ENCODE measurements around the gene GSPT1. TPM values are rescaled to one million over a fixed set of nuclear protein-coding genes. Genes with fewer than 3 reads are reported as not detected.
"Not testable (repeated sequence)": the region's sequence is repeated elsewhere in the genome, so short reads cannot be mapped to it uniquely, and the experiment has no call there.

The GSPT1 gene
- total and polyA plus RNA-seq, 9 donors = 21.1 to 99.3 (median 74.8) TPM

DNA sequence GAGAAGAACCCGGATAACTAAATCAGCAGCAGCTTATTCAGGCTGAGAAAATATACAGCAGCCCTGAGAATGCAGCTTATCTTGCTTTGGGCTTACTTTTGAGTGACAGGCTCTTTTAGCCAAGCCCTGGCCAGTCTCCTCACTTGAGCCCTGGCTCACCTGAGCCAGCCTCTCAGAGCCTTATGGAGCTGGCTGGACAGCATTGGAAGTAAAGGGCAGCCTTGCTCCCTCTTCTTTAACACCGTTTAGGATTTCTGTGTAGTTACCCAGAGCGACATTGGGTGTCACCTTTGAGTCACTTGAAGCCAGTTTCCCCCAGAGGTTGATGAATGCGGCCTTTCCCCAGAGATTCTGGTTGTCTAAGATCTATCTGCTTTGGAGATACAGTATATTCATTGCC, 33.8 kb upstream of the GSPT1 start:
- Histone ChIP-seq H3K27me3 (no peaks in the 10 kb centered on the region), H3K4me1 (ENCODE audit: insufficient read depth) (no peaks in the 10 kb centered on the region), H3K27ac (no peak overlapping the region), H3K36me3 (no peaks in the 10 kb centered on the region), H3K4me3 (no peak overlapping the region), H3K9me3 (no peaks in the 10 kb centered on the region)
- 24 to 31% (median 26%) methylated on average over 4 of the region's 4 CpGs for WGBS, 3 donors
- DNase-seq = no peak
- intact Hi-C loops (cut with DNase I) = no loop called here
- TF ChIP-seq POLR2A (IDR thresholded peaks at IDR 0.05) (no peak), EP300 (IDR thresholded peaks at IDR 0.05) (no peak)
- TF ChIP-seq, protein P1, sequence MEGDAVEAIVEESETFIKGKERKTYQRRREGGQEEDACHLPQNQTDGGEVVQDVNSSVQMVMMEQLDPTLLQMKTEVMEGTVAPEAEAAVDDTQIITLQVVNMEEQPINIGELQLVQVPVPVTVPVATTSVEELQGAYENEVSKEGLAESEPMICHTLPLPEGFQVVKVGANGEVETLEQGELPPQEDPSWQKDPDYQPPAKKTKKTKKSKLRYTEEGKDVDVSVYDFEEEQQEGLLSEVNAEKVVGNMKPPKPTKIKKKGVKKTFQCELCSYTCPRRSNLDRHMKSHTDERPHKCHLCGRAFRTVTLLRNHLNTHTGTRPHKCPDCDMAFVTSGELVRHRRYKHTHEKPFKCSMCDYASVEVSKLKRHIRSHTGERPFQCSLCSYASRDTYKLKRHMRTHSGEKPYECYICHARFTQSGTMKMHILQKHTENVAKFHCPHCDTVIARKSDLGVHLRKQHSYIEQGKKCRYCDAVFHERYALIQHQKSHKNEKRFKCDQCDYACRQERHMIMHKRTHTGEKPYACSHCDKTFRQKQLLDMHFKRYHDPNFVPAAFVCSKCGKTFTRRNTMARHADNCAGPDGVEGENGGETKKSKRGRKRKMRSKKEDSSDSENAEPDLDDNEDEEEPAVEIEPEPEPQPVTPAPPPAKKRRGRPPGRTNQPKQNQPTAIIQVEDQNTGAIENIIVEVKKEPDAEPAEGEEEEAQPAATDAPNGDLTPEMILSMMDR (IDR thresholded peaks at IDR 0.05) = no peak

DNA sequence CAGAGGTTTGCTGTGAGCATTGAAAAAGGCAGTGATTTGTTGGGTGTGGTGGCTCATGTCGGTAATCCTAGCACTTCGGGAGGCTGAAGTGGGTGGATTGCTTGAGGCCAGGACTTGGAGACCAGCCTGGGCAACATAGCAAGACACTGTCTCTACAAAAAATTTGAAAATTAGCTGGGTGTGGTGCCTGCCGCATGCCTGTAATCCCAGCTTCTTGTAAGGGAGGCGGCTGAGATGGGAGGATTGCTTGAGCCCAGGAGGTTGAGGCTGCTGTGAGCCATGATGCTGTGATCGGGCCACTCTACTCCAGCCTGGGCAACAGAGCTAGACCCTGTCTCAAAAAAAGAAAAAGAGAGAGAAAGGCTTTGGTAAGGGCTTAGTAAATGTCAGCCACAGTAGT, 33.1 kb upstream of the GSPT1 start:
- Histone ChIP-seq H3K27ac (no peak overlapping the region), H3K27me3 (no peaks in the 10 kb centered on the region), H3K4me3 (no peak overlapping the region), H3K36me3 (no peaks in the 10 kb centered on the region), H3K9me3 (no peaks in the 10 kb centered on the region), H3K4me1 (ENCODE audit: insufficient read depth) (no peaks in the 10 kb centered on the region)
- TF ChIP-seq POLR2A (IDR thresholded peaks at IDR 0.05) (no peak), EP300 (IDR thresholded peaks at IDR 0.05) (no peak)
- TF ChIP-seq, protein P1 (IDR thresholded peaks at IDR 0.05) = no peak
- intact Hi-C loops (cut with DNase I) = no loop called here
- DNase-seq = no peak
- WGBS, 3 donors = 93 to 99% (median 98%) methylated on average over 5 of the region's 5 CpGs

DNA sequence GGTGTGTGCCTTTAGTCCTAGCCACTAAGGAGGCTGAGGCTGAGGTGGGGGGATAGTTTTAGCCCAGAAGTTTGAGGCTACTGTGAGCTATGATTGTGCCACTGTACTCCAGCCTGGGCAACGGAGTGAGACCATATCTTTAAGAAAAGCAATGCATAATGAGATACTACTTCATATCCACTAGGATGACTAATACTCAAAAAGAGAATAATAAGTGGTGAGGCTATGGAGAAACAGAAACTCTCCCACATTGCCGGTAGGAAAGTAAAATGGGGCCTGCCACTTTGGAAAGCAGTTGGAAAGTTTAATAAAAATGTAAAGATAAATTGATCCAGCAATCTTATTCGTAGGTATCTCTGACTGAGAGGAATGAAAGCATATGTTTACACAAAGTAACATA, 30.7 kb upstream of the GSPT1 start:
- DNase-seq = no peak
- no peak for TF ChIP-seq POLR2A (IDR thresholded peaks at IDR 0.05)
- no peak for TF ChIP-seq EP300 (IDR thresholded peaks at IDR 0.05)
- TF ChIP-seq, protein P1 (IDR thresholded peaks at IDR 0.05) = no peak
- no peaks in the 10 kb centered on the region for H3K4me1 ChIP-seq (ENCODE audit: insufficient read depth)
- H3K27me3 ChIP-seq = no peaks in the 10 kb centered on the region
- H3K9me3 ChIP-seq = no peaks in the 10 kb centered on the region
- no peak overlapping the region for H3K4me3 ChIP-seq
- no peaks in the 10 kb centered on the region for H3K36me3 ChIP-seq
- H3K27ac ChIP-seq = no peak overlapping the region
- WGBS, 3 donors = 74 to 86% (median 77%) methylated on average over 3 of the region's 3 CpGs
- intact Hi-C loops (cut with DNase I) = no loop called here

DNA sequence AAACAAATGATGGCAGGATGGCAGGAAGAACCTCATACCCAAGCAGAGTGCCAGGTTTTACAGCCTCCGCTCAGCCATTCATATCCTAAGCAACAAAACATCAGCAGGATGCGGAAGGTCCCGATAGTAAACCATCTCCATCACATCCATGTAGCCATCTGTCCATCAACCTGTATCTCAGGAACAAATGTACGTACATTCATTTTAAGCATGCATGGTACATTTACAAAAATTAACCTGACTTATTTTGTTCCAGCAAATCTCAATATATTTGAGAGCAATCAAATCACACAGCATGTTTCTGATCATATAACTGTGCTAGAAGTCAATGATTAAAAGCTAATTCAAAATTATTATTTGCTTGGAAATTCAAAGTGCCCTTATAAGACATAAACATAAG, 26.2 kb upstream of the GSPT1 start, which contains the start of gene NPIPB2:
NPIPB2 (minus strand) TSS at position 101 of the 400 bp plus-strand sequence; CDS start at position 101, 0 bp downstream.
- H3K36me3 ChIP-seq; H3K9me3 ChIP-seq; DNase-seq; H3K27ac ChIP-seq; H3K4me1 ChIP-seq (ENCODE audit: insufficient read depth); H3K27me3 ChIP-seq; intact Hi-C loops (cut with DNase I); H3K4me3 ChIP-seq: not testable (repeated sequence)
- WGBS, 3 donors = 88 to 100% (median 100%) methylated on average over 3 to 4 of the region's 4 CpGs

DNA sequence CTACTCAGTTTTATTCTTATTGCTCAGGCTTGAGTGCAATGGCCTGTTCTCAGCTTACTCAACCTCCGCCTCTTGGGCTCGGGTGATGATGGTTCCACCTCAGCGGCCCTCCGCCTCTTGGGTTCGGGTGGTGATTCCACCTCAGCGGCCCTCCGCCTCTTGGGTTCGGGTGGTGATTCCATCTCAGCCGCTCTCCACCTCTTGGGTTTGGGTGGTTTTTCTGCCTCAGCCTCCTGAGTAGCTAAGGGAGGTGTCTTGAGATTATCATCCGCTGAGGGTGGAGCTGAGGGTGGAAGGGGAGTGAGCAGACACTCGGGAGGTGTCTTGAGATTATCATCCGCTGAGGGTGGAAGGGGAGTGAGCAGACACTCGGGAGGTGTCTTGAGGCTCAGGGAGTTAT, 11.6 kb upstream of the GSPT1 start:
- DNase-seq; H3K36me3 ChIP-seq; H3K4me1 ChIP-seq (ENCODE audit: insufficient read depth); intact Hi-C loops (cut with DNase I); H3K27ac ChIP-seq; H3K4me3 ChIP-seq; H3K9me3 ChIP-seq; H3K27me3 ChIP-seq: not testable (repeated sequence)
- 77 to 79% (median 78%) methylated on average over 12 to 13 of the region's 13 CpGs for WGBS, 3 donors

DNA sequence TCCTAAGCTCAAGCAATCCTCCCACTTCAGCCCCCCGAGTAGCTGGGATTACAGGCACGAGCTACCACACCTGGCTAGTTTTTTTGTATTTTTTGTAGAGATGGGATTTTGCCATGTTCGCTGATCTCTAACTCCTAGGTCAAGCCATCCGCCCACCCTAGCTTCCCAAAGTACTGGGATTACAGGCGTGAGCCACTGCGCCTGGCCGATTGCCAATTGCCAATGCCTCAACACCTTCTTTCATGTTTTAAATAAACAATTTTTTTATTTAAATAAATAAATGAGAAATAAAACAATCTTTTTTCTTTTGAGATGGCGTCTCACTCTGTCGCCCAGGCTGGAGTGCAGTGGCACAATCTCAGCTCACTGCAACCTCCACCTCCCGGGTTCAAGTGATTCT, 8.3 kb upstream of the GSPT1 start:
- H3K4me3 ChIP-seq; intact Hi-C loops (cut with DNase I); H3K27me3 ChIP-seq; H3K4me1 ChIP-seq (ENCODE audit: insufficient read depth); H3K9me3 ChIP-seq; DNase-seq; H3K27ac ChIP-seq; H3K36me3 ChIP-seq: not testable (repeated sequence)
- 78 to 83% (median 79%) methylated on average over 10 of the region's 10 CpGs for WGBS, 3 donors
